GM12801 (cell line): ENCODE results near the gene APH1B.

Source experiments
- TF ChIP-seq, protein P1 (sequence below): IDR thresholded peaks from one replicate; pipeline ENCODE4 v1.5.1; 2011; ENCODE audit warnings: control low read depth; ENCODE audit not compliant: insufficient read length; ENCODE audit errors: extremely low read depth

APH1B gene

DNA sequence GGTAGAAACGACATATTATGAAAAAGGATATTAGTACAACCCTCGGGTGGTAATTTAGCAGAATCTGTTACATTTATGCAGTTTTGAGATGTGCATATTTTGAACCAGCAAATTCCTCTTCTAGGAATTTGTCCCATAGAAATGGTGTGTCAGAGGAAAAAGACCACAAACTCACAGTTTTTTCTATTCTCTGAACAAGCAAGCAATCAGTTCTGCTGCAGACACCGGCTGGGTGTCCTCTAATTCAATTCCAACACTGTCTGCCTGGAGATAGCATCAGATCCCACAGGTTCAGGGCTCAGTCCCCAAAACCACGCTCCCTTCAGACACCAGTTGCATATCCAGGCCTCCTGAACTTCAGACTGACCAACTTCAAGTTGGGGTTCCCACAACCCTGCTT lies 36.4 kb downstream of the APH1B start:
- TF ChIP-seq, protein P1, sequence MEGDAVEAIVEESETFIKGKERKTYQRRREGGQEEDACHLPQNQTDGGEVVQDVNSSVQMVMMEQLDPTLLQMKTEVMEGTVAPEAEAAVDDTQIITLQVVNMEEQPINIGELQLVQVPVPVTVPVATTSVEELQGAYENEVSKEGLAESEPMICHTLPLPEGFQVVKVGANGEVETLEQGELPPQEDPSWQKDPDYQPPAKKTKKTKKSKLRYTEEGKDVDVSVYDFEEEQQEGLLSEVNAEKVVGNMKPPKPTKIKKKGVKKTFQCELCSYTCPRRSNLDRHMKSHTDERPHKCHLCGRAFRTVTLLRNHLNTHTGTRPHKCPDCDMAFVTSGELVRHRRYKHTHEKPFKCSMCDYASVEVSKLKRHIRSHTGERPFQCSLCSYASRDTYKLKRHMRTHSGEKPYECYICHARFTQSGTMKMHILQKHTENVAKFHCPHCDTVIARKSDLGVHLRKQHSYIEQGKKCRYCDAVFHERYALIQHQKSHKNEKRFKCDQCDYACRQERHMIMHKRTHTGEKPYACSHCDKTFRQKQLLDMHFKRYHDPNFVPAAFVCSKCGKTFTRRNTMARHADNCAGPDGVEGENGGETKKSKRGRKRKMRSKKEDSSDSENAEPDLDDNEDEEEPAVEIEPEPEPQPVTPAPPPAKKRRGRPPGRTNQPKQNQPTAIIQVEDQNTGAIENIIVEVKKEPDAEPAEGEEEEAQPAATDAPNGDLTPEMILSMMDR: no peak

DNA sequence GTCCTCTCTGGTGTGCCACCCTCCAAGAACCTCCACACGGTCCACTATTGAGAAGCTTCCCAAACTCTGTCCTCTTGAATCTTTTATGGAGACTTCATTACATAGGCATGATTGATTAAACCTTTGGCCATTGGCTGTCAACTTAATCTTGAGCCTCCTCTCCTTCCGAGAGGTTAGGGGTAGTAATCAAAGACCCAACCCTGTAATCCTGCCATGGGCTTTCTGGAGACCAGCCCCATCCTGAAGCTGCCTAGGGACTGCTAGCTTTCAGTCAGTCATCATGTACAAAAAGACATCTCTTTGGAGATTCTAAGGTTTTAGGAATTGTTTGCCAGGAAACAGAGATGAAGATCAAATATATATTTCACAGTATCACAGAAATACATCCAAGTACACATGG lies 37.0 kb downstream of the APH1B start:
- TF ChIP-seq, protein P1: no peak

- TF ChIP-seq, protein P1: no peak
Observed at GRCh38 chr15:63318344-63318743, 40.9 kb downstream of the APH1B start.

DNA sequence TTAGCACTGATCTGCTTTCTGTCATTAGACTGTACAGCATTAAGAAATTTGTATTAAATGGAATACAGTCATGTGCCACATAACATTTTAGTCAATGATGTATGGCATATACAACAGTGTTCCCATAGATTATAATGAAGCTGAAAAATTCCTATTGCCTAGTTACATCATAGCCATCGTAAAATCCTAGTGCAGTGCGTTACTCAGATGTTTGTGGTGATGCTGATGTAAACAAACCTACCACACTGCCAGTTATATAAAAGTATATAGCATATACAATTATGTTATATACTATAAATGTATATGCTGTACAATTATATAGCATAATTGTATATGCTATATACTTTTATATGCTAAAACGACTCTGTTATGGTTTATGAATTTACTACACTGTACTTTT lies 41.7 kb downstream of the APH1B start:
- TF ChIP-seq, protein P1: no peak

GRCh38 chr15:63321462-63321861 lies 44.1 kb downstream of the APH1B start:
- TF ChIP-seq, protein P1: no peak

DNA sequence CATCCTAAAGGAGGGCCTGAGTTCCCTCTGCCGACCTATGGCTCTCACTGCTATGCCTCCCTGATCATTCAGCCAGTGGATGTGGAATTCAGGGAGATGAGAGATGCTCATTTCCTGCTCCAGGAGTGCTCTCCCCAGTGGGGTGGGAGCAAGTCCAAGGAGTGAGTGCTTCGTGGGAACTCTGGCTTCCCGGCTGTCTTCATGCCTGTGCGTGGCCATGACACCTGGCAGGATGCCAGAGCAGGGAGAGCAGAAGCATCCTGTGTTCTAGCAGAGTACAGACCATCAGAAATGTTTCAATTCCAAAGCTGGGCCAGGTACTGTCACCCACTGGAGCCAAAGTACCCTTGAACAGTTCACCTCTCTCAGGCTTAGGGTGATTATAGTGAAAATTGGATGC lies 45.1 kb downstream of the APH1B start:
- TF ChIP-seq, protein P1: no peak

DNA sequence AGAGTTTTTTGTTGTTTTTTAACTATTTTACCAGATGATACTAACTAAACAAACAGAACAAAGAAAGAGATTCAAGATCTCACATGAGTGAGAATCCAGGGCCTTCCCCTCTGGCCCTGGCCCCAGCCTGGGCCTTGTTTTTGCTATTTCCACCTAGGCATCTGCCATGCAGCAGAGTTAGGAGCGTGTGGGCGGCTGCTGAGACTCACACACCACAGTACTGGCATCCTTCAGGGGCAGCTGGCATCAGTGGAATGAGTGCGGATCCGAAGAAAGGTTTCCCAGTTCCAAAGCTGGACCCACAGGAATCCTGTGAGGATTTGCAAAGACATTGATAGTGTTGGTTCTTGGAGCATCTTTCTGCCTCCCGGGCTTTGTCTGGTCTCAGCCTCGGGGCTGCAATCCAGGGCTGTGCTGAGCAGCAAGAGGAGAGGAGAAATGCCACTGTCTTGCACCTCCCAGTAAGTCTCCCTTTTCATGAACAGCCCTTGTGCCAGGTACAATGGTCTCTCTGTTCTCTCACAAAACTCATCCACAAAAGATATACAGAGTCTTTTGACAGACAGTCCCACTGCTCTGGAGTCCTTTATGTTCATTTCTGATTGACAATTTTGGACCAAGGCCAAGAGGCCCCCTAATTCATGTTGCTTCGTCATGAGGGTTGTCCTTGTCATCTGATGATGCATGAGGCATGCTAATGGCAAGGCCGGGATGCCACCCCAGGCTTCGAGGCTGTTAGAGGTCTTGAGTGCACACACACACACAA lies 46.6 kb downstream of the APH1B start:
- TF ChIP-seq, protein P1: no peak

DNA sequence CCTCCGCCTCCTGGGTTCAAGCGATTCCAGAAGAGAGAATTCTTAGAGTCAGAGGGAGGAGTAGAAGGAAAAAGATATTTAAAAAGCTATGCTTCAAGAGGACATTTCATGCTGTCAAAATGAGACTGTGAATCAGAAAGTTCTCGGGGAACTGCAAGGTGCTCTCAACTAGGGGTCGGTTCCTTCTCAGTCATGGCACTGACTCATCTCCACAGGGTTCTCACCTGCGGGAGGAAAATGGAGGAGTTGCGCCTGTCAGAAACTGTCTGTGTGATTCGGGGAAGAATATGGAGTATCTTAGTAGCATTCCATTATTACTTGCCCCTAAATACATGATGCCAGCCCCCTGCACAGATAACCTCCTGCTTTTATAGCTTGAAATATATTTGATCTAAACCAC lies 47.4 kb downstream of the APH1B start:
- TF ChIP-seq, protein P1: no peak
